ENCODE measurements around the gene UQCR11.

UQCR11 gene

GRCh38 chr19:1574354-1575136, 30.7 kb downstream of the UQCR11 start:
- no peak for DNase-seq (ENCODE audit: low read depth)
- TF ChIP-seq CTCF (conservative IDR thresholded peaks at IDR 0.05; ENCODE audit: low read depth, low read length), result no peak
- no peak overlapping the region for H3K4me3 ChIP-seq (ENCODE audit: low read depth, low read length)

GRCh38 chr19:1572795-1573194, 32.5 kb downstream of the UQCR11 start:
- TF ChIP-seq CTCF (conservative IDR thresholded peaks at IDR 0.05; ENCODE audit: low read depth, low read length), result no peak
- no peak for DNase-seq (ENCODE audit: low read depth)
- H3K4me3 ChIP-seq (ENCODE audit: low read depth, low read length), result no peak overlapping the region

- no peak for TF ChIP-seq CTCF (conservative IDR thresholded peaks at IDR 0.05; ENCODE audit: low read depth, low read length)
- no peak for DNase-seq (ENCODE audit: low read depth)
- H3K4me3 ChIP-seq (ENCODE audit: low read depth, low read length), result no peak overlapping the region
Measured at GRCh38 chr19:1571358-1571757, 33.9 kb downstream of the UQCR11 start.

- DNase-seq (ENCODE audit: low read depth), result no peak
- no peak for TF ChIP-seq CTCF (conservative IDR thresholded peaks at IDR 0.05; ENCODE audit: low read depth, low read length)
Measured at GRCh38 chr19:1570836-1571235, 34.4 kb downstream of the UQCR11 start.

GRCh38 chr19:1569997-1570396, 35.3 kb downstream of the UQCR11 start:
- no peak overlapping the region for H3K4me3 ChIP-seq (ENCODE audit: low read depth, low read length)
- no peak for DNase-seq (ENCODE audit: low read depth)
- TF ChIP-seq CTCF (conservative IDR thresholded peaks at IDR 0.05; ENCODE audit: low read depth, low read length), result no peak

More at GRCh38 chr19:1570836-1571235, 34.4 kb downstream of the UQCR11 start:
- H3K4me3 ChIP-seq (ENCODE audit: low read depth, low read length), result no peak overlapping the region

- TF ChIP-seq CTCF (conservative IDR thresholded peaks at IDR 0.05; ENCODE audit: low read depth, low read length), result no peak
- H3K4me3 ChIP-seq (ENCODE audit: low read depth, low read length), result peak within 1 kb of the TSS; percentile 75
- DNase-seq (ENCODE audit: low read depth), result peak; percentile 61
Measured at GRCh38 chr19:1568320-1569019, 36.8 kb downstream of the UQCR11 start, which contains the start of gene MEX3D. MEX3D (minus strand) TSS chr19:1568325; CDS start chr19:1568058, 267 bp downstream.

All from choroid plexus epithelial cell (primary cell).